ENCODE data around the gene SMIM41.

SMIM41 gene

DNA sequence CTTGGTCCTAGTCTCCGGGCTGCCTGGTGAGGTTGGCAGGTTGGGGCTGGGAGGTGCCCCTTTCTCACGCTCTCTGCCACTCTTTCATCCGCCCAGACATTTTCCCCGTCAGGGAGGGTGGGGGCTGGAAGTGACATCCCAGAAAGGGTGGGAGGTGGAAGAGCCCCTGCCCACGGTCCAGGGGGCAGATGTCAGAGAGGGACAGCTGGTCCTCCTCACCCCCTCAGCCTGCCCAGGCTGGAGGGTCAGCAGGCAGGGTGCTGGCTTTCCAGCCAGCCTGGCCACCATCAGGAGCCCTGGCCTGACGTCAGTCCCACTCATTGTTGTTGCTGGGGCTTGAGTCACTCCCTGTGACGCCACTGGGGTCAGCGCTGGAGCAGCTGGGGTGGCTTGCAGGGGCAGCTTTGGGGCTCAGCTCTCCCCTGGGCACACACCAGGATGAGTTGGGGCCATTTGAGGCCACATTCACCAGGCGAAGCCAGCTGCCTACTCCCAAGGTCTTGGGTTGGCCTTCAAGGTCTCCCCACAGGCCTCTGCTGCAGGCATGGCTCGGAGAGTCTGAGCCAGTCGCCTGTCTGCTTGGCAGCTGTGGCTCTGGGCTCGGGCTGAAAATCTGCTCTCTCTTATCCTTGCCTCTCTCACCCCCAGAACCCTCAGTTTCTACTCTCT lies 15.4 kb upstream of the SMIM41 start:
- DNase-seq, result no peak

DNA sequence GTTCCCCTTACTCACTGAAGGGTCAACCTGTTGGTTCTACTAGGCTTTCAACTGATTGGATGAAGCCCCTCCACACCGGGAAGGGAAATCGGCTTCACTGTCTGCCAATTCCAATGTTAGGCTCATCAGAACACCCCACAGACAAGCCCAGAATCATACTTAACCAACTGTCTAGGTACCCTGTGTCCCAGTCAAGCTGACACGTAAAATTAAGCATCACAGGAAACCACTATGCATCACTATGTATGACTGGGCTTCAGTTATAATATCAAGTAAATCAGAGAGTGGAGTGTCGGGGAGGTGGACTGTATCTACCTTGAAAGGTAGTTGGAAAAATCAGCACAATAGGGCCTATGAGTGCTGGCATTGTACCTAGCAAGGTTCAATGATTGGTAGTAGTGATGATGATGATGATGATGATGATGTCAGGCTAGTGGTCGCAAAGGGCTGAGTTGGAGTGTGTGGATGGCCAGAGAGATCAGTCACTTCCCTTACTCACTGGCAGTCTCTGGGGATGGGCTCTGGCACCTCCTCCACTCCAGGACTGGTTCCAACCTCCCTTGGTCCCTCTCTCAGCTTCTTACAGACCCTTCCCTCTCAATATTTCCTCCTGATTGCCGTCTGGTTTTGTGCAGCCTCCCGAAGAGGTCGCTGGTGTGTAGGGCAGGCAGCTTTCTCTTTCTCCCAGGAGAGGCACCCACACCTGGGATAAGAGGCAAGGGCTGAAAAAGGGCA lies 13.0 kb upstream of the SMIM41 start:
- DNase-seq, result no peak

DNA sequence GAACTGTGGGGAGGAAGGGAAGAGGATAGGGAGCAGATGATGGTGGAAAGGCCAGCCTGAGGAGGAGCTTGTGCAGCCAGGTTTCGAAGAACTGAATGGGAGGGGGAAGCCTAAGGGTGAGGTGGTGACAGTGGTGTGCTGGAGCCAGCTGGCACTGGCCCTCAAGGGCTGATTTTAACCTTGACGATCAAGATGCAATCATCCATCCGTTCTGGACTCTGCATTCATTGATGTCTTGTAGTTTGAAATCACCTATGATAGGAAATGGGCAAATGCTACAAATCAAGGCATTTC lies 12.5 kb upstream of the SMIM41 start:
- DNase-seq, result no peak

DNA sequence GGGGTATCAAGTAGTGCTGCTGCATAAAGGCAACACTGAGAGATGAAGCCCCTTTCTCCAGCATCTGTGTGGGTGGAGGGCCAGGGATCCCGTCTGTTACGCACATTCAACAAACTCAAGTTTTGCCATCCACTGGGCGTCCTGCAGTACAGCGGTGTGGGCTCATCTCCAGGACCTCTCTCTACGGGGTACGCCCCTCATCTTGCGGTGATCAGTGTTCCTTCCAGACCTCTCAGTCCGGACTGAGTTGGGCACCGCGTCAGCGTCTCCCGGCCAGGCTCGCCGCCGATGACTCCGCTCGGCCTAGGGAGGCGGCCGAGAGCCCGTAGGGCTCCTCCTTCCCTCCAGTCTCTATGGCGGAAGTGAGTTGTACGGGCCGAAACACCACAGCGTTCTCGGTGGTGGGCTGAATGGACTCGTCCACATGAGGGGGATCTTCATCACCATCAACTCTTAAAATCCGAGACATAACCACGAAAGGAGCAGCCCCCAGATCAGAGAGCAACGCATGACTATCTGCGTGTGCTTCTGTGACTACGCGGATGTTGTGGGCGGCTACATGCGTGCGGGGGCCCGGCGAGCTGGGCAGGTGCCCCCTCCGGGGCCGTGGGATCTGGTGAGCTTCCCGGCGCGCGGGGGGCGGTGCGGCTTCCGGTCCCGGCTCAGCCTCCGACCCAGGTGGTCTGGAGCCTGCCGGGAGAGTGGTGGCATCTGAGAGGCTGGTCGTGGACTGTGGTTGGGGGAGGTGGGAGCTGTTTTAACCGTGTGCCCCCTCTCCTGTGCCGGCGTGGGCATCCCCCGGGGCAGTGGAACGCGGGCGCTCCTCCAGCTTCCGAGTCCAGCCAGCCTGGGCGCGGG lies 9.9 kb upstream of the SMIM41 start, which contains the start of gene ATG101:
Gene ATG101 (plus strand): TSS at position 652 of the 858 bp plus-strand sequence. CDS start 3,673 bp downstream, outside the sequence.
- peak; percentile 78 for DNase-seq

DNA sequence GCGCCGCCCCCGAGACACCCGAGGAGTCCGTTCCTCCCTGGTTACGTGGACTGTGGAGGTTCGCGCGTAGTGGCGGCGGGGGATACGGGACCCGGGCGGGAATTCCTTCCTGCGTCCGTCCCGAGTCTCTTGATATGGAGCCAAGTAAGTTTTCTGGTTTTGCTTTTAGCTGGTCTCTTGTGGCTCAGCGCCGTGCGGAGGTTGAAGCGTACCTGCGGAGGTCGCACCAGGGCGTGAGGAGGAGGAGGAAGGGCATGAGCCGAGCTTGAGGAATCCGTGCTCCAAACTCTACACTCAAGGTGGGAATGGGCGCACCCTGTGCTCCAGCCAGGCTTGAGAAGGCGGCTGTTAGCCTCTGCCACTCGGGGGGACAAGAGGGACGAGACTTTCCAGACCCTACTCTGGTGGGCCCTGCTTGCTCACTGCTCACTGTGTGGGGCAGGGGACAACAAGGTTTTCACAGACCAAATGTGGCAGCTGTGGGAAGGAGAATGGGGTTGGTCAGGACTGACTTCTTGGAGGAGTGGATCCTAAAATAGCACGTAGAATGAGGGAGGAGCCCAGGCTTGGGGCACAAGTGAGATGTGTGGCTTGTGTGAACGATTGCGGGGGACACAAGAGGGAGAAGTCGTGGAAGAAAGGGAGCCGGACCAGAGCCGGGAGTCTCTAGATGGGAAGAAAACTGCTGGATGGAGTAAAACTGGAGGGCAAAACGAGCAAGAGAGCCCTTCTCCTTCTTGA lies 9.1 kb upstream of the SMIM41 start:
- DNase-seq, result no peak

DNA sequence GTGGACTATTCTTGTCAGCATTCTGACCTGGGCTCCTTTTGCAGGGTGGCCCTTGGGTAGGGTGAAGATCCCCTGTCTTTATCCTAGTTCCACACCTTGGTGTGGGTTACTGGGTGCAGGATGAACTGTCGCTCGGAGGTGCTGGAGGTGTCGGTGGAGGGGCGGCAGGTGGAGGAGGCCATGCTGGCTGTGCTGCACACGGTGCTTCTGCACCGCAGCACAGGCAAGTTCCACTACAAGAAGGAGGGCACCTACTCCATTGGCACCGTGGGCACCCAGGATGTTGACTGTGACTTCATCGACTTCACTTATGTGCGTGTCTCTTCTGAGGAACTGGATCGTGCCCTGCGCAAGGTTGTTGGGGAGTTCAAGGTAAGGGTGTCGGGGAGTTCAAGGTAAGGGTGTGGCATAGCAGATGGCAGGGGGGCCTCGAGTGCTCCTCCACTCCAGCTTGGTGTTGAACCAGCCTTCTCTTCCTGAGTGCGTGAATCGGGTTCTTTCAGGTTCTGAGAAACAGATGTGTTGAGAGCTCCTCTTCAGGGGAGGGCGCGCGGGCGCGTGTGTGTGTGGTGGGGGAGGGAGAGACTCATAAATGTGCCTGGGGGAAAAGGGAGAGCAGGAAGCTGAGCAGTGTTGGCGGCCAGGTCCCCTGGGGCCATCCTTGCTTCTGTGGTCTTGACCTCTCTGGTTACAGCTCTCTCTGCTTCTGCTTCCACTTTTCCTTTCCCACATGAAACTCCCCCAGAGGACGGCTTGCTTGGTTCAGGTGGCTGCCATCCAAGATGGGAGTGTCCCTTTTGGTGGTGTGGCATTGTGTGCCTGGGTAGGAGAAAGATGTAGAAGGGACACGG lies 5.7 kb upstream of the SMIM41 start:
- no peak for DNase-seq

DNA sequence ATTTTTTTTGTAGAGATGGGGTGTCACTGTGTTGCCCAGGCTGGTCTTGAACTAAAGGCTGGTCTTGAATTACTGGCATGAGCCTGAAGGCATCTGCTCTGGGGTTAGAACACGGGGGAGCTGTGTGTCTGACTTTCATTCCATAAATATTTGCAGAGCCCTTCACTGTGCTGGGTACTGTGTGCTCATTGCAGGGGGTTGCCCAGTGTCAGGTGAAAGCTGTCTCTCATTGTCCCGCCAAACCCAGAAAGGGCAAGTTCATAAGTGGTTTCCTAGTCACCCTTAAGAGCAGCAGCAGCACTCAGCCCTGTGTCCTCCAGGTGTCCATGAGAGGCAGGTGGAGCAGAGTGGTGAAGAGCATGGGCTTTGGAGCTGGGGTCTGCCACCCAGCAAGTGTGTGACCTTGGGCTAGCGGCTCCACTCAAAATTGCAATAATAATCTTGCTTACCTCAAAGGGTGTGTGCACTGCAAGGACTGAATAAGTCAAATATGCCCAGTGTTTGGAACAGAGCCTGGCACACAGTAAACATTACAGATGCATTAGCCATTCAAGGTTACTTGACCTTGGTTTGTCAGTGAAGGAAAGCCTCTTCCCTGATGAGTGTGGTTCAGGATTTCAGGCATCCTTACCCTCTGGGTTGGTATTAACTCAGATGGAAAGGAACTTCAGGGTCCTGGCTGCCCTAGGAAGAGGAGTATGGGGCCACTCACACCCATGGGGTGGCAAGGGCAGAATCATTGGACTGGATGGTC lies 4.4 kb upstream of the SMIM41 start:
- no peak for DNase-seq

DNA sequence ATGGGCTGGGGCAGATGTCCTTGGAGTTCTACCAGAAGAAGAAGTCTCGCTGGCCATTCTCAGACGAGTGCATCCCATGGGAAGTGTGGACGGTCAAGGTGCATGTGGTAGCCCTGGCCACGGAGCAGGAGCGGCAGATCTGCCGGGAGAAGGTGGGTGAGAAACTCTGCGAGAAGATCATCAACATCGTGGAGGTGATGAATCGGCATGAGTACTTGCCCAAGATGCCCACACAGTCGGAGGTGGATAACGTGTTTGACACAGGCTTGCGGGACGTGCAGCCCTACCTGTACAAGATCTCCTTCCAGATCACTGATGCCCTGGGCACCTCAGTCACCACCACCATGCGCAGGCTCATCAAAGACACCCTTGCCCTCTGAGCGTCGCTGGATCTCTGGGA lies 2.7 kb upstream of the SMIM41 start:
- no peak for DNase-seq

DNA sequence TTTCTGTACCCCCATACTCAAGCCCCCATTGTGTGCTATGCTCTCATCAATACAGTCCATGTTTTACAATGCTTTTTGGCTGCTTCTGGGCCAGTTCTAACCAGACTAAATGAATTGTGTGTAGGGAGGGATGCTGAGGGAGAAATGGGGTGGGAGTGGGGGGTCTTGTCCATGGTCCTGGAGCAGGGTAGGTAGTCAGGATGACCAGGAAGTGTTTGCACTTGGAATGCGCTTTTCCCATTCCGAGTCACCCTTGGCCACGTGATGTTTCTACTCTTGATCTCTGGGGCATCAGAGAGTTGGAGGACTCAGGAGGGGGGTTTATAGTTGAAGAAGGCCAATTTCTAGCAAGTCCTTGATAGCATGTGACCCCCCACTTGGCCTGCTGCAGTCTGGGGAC lies 1.2 kb upstream of the SMIM41 start:
- no peak for DNase-seq

DNA sequence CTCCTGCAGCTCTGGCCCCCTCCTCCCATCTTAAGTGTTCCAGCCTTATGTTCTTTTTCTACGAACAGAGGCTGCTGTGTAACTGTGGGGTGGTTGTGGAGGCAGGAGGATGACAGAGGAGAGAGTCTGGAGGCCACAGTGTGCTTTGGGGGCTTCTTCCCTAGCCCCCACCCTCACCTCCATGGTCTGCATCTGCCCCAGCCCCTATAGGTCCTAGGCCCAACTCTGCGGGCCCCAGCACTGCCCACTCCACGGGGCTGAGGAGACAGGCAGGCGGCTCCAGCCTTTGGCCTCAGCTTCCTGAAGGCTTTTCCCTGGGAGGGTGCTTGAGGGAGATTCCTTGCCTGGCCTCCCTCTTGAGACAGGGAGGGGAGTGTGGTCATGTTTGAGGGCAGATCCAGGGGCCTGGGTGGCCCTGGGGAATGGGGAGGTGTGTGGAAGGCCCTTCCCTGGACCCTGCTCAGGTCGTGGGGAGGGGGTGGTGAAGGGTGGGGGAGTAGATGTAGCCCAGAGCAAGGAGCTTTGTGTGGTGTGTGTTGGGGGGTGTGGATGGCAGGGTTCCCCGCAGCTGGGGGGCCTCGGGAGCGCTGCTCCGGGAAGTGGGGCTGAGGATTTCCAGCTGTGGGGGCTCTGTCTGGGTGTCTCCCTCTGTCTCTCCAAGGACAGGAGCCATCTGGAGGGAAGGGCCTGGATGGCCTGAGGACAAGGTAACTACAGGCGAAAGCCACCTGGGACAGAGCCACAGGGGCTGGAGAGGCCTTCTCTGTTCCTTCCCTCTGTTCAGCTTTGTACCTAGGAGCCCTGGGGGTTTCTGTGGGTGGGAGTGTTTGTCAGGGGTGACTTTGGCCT lies 1.1 kb downstream of the SMIM41 start:
- DNase-seq, result no peak

DNA sequence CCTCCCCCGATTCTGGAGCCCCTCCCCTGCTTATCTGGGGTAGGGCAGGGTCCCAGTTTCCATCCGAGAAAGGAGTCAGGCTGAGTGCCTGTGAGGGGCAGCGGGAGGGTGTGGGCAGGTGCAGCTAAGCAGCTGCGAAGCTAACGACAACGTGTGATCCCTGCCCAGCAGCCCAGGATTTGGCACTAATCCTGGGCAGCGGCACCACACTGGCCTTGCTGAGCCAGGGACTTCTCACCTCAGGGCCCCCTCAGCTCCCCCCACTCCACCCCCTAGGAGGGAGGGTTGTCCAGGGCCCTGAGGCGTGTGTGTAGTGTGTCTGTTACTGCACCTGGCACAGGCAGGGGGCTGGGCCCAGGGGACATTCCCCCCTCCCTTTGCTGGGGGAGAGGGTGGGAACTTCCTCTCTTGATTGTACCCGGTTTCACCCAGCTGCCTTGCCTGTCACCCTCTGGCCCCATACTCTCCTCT lies 1.8 kb downstream of the SMIM41 start:
- no peak for DNase-seq

DNA sequence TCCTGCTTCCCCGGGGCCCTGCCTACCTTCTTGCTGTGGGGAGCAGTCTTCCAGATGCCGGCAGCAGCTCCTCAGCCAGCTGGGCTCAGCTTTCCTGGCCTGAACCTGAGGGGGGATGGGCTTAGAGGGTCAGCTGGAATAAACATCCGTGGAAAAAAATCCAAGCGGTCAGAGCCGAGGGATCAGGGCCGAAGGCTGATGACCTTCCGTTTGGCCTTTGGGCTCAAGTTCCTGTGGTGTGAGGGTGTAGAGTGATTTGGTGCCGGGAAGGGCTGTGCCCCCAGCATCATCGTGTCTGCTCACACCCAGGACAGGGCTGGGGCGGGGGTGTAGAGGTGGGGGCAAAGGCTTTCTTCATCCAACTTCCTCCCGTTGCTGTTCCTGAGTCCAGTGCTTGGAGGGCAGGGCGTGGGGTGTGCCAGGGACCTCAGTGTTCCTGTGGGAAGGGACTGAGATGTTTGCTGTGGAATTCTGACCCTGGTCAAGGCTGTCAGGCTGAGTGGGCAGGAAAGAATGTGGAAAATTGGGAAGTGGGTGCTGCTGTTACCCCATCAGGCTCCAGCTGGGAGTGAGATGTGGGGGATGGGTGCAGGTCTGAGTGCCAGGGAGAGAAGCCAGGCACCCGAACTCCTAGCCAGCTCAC lies 2.6 kb downstream of the SMIM41 start:
- no peak for DNase-seq

DNA sequence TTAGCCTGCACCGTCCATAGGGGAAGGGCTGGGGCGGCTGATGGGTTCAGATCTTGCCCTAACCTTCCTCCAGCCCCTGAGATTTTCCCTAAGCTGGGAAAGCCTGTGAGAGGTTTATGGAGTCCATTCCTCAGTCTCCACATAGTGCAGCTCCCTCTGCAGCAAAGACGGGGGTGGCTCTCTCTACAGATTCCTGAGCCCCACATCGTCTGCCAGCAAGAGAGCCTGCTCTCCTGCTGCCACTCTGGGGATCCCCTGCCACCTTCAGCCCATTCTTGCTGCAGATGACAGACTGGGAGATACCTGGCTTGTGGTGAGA lies 3.1 kb downstream of the SMIM41 start:
- no peak for DNase-seq

DNA sequence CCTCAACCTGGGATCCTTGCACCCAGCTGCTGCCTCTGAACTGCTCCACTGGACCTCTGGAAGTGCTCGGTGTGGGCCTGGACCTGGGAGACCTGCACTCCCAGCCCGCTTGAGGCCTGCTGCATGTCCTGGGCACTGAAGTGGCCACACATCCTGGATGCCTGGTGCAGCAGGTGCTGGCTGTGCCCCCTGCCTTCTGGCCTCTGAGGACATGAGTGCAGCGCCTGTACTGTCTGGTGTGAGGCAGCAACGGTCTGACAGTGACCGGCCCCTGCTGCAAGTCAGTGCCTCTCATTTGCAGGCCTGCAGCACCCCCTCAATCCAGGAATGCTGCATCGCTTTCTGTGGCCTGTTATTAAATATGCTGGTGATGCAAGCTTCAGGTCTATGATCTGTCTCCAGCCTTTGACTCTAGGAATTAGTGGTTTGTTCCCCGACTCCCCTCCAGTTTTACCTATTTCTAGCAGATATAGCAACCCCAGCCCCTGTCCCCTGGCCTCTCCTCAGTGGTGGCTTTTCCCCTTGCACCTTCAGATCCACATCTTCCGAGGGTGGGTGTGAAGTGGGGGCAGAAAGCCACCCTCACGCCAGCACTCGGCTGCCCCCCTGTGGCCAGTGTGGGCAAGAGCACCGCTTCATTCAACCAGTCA lies 3.6 kb downstream of the SMIM41 start:
- DNase-seq, result peak; percentile 8

DNA sequence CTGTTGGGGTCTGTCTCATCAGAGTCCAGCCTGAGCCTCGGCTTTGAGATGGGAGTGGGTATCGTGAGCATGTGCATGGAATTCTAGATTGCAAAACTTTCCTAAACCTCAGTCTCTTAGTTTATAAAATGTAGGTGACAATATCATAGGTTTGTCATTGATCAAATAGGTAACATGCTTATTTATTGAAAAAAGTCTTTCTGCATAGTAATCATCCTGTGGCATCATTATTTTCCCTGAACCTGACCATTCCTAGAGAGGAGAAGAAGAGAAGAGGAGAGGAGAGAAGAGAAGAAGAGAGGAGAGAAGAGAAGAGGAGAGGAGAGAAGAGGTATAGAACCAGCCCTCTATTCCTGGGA lies 4.1 kb downstream of the SMIM41 start:
- DNase-seq, result no peak

DNA sequence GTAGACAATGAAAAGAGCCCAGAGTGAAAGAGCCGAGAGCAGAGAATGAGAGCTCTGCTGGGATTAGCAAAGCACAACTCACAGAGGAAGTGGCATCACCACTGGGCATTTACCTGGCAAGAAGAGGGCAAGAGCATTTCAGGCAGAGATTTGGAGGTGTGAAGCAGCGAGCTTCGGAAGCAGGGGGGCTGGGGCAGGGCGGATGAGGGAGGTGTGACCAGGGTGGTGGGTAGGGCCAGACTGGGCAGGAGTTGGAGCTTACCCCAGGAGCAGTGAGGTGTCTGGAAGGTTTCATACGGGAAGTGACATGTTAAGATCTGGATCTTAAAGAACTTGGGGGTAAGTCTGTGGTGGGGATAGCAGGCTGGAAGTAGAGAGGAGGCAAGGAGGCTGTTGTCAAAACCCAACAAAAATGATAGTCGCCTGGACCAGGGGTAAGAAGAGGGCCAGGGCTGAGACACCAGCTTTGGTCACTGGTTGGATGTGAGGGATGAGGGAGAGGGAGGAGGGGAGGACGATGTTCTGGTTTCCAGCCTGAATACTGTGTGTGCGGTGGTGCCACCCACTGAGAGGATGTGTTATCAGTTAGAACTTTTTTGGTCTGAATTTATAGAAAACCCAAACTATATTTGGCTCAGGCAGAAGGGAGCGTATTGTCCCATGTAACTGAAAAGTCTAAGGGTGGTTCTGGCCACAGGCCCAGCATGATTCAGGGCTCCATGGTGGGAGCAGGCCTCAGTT lies 5.2 kb downstream of the SMIM41 start:
- no peak for DNase-seq

DNA sequence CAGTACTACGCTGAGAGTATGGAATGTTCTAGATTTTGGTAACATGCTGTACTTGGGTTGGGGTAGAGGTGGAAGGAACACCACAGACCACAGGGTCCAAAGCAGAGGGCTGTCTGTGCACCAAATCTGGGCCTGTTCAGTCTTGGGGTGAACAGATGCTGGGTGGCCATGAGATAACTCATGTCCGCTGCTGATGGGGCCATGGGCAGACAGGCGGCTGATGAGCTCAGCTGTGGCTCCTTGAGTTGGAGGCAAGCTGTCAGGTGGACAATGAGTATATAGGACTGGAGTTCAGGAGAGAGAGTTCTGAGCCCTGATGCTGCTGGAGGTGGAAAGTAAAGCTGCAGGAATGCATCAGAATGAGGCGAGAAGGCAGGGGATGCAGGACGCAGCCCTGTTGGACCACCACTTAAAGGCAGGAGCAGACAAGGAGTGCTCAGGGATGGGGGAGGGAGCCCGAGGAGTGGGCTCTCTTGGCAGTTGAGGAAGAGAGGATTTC lies 6.2 kb downstream of the SMIM41 start:
- no peak for DNase-seq

DNA sequence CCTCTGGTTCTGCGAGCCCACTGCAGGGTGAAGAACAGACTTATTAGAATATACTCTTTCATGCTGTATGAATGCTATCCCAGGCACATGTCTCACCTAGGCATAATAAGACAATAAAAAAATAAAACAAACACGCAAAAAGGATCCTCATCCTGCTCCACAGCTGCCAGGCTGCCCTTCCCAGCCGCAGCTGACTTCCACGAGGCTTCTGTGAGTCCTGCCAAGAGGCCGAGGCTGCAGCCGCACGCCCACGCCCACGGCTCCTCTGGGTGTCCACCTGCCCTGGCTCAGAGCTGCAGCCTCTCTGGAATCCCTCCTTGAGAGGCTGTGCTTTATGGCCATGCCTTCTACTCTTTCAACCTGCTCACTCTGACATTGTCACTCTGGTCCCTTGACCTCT lies 6.9 kb downstream of the SMIM41 start:
- no peak for DNase-seq

Measured in NK-92 treated with Interleukin-12 subunit alpha and Interleukin-12 subunit beta, amount 100 ng/mL, for 24 hours (cell line).